HL-60/S4 treated with retinoic acid at 250 ng/mL for 4 days and 3 days (cell line): ENCODE results near the gene SYT15.

Experiments
- in situ Hi-C: fragments of 300-500 bp; cut with MboI; formaldehyde crosslinking; loops from 2 replicates; pipeline ENCODE4 v1.7.0; 2022; ENCODE audit warnings: low sequenced_read_pairs

Gene SYT15

GRCh38 chr10:46544989-46545791 lies 33.7 kb upstream of the SYT15 start:
- in situ Hi-C loops = no loop called here

DNA sequence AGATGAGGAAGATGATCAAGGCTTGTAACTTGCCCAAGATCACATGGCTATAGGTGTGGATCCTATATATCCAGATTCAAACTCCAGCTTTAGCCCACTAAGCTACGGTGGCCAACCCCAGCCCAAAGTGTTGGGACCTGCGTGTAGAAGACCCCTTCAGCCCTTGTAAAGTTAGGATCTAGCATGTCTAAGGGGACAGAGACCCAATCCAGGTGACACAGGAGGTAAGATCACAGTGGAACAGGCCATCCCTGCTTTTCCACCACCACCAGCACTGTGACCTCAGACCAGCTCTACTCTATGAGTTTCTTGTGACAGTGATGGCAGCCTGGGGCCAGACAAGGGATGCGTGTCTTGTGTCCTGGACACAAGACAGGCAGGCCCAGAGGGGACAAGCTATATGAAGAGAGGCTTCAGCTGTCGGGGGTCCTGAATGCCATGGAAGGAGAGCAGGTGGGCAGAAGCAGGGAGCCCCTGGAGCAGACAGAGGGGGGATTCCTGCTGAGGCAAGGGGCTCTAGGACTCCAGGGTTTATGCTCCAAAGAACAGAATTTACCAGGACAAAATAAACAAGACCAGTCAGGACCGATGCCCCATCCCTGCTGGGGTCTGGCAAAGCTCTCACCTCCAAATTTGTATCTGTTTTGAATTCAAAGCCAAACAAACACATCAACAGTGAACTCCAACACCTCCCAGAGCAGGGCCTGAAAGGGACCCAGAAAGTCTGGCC lies 32.9 kb upstream of the SYT15 start:
- in situ Hi-C loops = no loop called here

GRCh38 chr10:46546591-46547540 lies 32.1 kb upstream of the SYT15 start:
- in situ Hi-C loops = no loop called here

DNA sequence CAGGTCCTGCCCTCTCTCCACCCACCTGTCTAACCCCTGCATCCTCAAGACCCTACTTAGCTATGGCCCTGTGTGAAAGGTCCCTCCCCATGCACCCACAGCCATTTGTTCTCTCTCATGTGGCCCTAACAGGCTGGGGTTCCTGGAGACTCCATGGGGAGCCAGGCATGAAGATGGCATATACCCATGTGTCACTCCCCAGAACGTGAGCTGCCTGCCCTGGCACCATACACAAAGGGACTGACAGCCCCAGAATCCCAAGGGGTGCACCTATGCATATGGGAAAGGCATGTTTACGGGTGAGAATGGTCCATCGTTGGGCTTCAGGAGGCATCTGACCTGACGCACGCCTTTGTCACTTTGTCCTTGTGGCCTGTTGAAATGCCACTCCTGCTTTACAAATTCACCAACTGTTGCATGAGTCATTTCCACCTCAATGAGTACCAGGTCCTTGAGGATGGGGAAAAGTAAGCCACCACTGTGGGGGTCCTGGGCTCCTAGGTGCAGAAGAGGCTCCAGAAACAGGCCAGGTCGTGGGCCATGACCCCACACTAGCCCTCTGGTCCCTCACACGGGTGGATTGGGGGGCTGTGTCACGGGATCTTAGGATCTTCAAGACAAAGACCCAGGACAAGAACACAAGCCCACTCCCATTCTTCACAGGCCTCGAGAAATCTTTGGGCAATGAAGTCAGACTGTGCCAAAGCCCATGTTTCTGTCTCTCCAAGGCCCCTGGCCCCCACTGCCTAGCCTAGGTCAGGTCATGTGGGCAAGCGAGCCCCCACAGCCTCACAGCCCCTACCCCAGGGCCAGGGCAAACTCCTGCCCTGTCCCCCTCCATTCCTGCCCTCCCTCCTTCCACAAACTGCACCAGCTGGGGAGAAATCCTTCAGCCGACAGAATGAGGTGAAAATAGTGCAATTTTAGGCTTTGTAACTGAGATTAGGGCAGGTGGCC lies 31.1 kb upstream of the SYT15 start:
- in situ Hi-C loops = no loop called here

DNA sequence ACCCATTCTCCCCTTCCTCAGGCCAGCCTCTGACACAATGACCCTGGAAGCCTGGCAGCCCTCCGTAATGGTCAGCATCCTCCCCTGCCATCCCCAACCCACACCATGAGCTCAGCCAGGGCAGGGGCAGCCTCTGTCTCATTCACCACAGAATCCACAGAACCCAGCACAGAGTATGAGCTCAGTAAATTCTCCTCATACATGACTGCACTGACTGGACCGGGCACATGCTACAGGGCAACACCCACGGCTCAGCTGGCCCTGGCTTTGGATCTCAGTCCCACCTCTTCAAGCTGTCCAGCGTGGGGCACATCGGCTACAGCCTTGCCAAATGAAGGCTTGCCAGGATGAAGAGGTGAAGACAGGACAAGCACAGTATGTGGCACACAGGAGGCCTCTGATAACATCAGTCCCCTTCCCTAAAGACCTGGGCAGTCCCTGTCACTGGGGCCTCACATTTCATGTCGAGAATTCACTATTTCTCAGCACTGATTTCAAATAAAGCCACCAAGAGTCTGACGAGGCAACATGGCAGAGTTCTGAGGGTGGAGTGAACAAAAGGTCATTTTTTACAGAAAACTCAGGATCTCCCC lies 30.3 kb upstream of the SYT15 start:
- in situ Hi-C loops = no loop called here

- in situ Hi-C loops = no loop called here
These were observed 29.5 kb upstream of the SYT15 start for GRCh38 chr10:46549171-46550075.

DNA sequence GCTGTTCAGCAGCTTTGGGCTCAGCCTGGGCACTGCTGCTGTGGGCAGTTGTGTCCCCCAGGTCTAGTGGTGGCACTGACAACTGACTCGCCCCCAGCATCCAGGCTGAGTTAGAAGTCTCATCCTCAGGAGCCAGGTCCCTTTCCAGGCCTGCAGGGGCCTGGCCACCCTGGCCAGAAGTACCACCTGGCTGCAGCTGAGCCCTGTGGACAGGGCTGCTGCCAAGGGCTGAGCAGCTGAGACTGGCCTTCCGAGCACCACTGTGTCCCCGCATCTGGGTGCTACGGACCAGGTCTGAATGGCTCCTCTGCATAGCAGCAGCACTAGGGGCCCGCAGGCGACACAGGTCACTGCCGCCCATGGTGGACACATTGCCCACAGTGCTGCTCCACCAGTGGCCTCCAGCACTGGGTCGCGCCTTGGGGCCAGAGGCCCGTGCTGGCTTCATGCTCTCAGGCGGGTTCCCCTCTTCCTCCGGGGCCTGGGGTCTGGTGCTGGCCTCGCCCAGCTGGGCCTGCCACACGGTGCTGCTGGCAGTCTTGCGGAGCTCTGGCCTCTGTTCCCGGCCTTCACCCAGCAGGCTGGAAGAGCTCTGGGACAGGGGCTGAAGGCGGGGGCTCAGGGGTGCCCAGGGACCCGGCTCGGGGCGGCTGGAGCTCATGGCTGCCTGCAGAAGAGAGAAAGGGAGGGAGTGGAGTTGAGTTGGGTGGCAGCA lies 28.7 kb upstream of the SYT15 start:
- in situ Hi-C loops = no loop called here

GRCh38 chr10:46550795-46551700 lies 27.9 kb upstream of the SYT15 start:
- in situ Hi-C loops = no loop called here

GRCh38 chr10:46551701-46552525 lies 27.0 kb upstream of the SYT15 start:
- in situ Hi-C loops = no loop called here

DNA sequence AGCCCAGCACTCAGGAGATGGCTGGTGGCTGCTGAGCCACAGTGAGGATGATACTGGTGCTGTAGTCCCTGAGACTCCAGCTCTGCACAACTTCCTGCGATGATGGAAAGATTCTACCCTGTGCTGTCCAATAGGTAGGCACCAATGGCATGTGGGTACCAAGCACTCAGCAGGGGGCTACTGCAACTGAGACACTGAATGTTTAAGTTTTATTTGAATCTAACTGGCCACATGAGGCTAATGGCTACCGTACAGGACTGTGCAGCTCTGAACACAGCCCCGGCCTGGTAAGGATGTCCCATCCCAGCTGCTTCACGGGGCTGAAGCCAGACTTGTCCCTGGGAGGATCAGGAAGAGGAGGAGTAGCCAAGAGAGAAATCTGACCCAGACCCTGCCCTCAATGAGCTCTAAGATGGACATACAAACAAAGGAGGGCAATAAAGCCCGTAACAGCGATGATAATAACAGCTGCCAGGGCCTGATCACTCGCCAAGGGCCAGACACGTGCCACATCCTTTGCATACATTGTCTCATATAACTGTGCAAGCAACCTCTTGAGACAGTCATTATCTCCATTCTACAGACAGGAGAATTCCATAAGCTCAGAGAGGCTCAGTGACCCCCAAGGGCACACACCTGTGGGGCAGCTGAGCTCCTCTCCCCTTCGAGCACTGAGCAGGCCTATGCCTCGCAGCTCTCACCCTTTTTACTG lies 26.2 kb upstream of the SYT15 start:
- in situ Hi-C loops = no loop called here

GRCh38 chr10:46553238-46554049 lies 25.5 kb upstream of the SYT15 start:
- in situ Hi-C loops = no loop called here

- in situ Hi-C loops = no loop called here
These were observed 24.7 kb upstream of the SYT15 start for GRCh38 chr10:46554166-46554781.

DNA sequence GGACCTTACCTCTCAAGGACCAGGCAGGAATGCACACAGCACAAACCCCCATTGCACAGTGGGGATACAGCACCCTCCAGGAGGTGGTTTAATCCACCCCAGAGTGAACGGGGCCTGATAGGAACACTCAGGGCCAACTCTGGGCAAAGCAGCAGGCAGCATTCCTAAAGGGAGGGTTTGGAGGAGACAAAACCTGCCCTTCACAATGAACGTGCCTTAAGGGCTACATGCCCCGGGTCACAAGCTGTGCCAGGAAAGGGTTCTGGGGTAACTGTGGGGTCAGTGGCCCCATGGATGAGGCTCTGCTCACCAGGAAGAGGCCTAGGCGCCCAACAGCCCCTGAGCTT lies 23.6 kb upstream of the SYT15 start:
- in situ Hi-C loops = no loop called here

GRCh38 chr10:46555713-46556514 lies 23.0 kb upstream of the SYT15 start:
- in situ Hi-C loops = no loop called here
